ENCODE results near the gene TSGA10. TPM values are rescaled to one million over a fixed set of nuclear protein-coding genes. Genes with fewer than 3 reads are reported as not detected.
"Not testable (repeated sequence)": the region's sequence is repeated elsewhere in the genome, so short reads cannot be mapped to it uniquely, and the experiment has no call there.

The TSGA10 gene, protein sequence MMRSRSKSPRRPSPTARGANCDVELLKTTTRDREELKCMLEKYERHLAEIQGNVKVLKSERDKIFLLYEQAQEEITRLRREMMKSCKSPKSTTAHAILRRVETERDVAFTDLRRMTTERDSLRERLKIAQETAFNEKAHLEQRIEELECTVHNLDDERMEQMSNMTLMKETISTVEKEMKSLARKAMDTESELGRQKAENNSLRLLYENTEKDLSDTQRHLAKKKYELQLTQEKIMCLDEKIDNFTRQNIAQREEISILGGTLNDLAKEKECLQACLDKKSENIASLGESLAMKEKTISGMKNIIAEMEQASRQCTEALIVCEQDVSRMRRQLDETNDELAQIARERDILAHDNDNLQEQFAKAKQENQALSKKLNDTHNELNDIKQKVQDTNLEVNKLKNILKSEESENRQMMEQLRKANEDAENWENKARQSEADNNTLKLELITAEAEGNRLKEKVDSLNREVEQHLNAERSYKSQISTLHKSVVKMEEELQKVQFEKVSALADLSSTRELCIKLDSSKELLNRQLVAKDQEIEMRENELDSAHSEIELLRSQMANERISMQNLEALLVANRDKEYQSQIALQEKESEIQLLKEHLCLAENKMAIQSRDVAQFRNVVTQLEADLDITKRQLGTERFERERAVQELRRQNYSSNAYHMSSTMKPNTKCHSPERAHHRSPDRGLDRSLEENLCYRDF
- total RNA-seq: 10 to 100 TPM in 1 of 2 experiments, 1 to 10 TPM in 1; 8.0 to 11.1 TPM

DNA sequence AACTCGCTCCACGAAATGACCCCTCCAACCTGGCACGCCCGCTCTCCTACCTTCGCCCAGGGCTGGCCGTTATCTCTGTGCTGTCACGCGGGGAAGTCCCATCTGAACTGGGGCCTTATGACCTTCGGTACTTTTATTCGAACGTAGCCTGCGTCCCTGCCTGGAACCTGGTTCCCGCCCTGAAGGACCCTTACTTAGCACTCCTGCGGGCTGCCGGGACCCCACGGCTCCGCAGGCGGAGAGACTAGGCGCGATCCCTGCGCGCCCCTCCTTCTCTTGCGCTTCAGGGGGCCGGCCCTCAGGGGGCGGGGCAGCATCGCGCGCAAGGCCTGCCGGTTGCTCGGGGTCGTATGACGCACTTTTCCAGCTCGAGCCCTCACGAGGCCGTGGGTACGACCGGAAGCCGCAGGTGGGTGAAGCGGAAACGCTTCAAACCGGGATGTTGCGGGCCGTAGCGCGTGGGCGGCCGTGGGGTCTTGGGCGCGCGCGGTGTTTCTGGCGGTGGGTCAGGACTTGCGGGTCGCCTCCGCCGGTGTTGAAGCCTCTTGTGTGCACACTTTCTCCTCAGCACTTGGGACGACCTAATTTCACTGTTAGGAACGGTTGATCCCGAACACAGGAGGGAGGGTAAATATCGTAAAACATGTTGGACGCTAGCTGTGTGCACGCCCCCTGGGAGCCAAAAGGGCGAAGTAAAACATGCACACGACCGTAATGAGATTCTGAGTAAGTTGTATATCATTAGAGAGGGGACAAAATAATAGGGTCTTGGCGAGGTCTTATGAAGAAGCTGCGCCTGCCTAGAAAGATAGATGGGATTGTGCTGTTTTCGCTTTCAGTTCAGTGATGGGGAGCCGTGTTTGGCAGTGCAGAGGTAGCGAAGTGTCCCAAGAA lies at the start of gene TSGA10, which contains the start of gene LIPT1:
TSS of gene TSGA10 (minus strand) at position 300 of the 894 bp plus-strand sequence. CDS start 45,503 bp downstream, outside the sequence.
TSS of gene LIPT1 (plus strand) at position 325 of the 894 bp plus-strand sequence. CDS start 6,991 bp downstream, outside the sequence.
- ATAC-seq (ENCODE audit: low read depth) (peak; percentile 95), DNase-seq (peak; percentile 94)
- H3K27me3 Mint-ChIP-seq: no peaks in the 10 kb centered on the region
- H3K4me1 Mint-ChIP-seq: peaks cover 31% of the 10 kb centered on the region
- H3K4me3 Mint-ChIP-seq: peak within 1 kb of the TSS; percentile 95
- peaks cover 15% of the 10 kb centered on the region for H3K36me3 Mint-ChIP-seq
- no peaks in the 10 kb centered on the region for H3K9me3 Mint-ChIP-seq
- H3K27ac Mint-ChIP-seq: peak within 1 kb of the TSS; percentile 87
- POLR2A ChIA-PET: interaction anchor here (1.3 to 5.0 kb wide), 6 partner anchors 11 to 547 kb away, joined by 3 to 40 read pairs (median 5); partner anchors contain the start of genes C2orf15 and EIF5B

DNA sequence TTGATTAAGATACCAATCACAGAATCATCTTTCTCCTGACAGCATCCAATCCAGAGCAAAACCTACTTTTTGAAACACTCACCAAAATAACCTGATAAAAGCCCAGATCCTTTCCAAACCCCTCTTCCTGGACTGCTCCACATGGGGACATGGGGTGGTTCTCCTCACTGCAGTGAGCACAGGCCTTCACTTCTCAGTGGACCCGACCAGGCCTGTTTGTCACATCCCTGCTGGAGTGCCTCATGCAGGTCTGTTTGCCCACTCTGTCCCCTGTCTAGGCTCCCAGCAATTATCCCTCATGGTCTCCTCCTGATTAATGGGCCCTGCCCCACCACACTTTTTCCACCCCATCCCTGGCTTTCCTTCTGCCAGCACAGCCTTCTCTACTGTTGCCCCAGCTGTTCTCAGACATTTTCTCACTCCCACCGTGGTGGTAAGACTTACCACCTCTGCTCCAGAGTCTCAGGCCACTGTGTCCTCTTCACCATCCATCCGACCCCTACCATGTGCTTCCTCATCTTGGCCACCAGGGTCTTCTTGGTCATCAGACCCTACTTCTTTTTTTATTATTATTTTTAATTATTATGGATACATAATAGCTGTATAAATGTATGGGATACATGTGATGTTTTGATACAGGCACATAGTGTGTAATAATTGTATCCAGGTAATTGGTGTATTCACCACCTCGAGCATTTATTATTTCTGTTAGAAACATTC lies 47.4 kb upstream of the TSGA10 start:
- DNase-seq: no peak
- no peaks in the 10 kb centered on the region for H3K27me3 Mint-ChIP-seq
- POLR2A ChIA-PET: no interaction called here
- ATAC-seq (ENCODE audit: low read depth): no peak
- H3K36me3 Mint-ChIP-seq: peaks cover 22% of the 10 kb centered on the region
- no peak overlapping the region for H3K4me3 Mint-ChIP-seq
- H3K9me3 Mint-ChIP-seq: peaks cover 7% of the 10 kb centered on the region
- H3K4me1 Mint-ChIP-seq: peaks cover 2% of the 10 kb centered on the region
- H3K27ac Mint-ChIP-seq: no peak overlapping the region

DNA sequence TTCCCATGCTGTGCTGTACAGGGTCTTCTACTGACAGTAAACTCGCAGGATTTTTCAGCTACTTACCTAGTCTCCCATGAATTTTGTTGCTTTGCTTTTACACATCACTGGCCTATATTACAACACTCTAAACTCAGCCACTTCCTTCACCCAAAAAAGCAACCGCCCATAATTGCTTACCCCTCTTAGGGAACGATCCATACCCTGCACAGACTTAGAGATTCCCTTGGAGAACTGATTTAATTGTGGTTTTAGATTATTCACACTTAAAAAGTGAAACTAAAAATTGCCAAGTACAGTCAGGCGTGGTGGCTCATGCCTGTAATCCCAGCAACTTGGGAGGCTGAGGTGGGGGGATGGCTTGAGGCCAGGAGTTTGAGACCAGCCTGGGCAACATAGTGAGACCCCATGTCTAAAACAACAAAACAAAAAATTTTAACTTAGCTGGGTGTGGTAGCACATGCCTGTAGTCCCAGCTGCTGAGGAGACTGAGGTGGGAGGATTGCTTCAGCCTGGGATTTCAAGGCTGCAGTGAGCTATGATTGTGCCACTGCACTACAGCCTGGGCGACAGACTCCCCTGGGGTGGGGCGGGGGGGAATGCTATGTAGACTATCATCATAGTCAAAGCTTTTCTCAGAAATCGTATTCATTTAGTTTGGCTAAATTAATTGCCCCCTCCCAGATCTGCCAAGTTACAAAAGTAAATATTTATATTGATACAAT lies 45.5 kb upstream of the TSGA10 start:
- H3K27me3 Mint-ChIP-seq: no peaks in the 10 kb centered on the region
- DNase-seq (no peak), ATAC-seq (ENCODE audit: low read depth) (no peak)
- H3K4me1 Mint-ChIP-seq: peaks cover 2% of the 10 kb centered on the region
- H3K27ac Mint-ChIP-seq: no peak overlapping the region
- peaks cover 14% of the 10 kb centered on the region for H3K36me3 Mint-ChIP-seq
- POLR2A ChIA-PET: no interaction called here
- no peaks in the 10 kb centered on the region for H3K9me3 Mint-ChIP-seq
- no peak overlapping the region for H3K4me3 Mint-ChIP-seq

DNA sequence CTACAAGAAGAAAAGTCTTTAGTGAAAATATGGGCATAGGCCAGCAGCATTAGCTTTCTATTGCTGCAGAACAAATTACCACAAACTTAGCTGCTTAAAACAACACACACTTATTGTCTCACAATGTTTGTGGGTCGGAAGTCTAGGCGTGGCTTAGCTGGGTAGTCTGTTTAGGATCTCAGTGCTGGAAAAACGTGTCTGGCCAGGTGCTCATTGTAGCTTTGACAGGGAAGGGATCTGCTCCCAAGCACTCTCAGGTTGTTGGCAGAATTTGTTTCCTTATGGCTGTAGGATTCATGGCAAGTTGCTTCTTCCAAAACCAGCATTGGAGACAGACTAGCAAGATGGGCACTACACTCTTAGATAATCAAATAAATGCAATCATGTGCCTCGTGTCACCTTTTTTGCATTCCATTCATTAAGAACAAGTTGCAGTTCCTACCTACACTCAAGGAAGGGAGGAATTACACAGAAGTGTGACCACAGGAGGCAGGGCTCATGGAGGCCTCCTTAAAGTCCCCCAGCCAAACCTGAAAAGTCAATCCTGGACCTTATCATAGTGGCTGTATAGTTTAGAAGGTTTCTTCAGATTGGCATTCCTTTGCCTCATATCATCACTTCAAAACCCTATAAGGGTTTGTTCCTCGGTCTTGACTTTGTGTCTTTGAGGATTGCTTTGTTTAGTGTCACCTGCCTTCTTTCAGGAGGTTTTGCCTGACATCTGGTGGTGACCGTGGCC lies 43.5 kb upstream of the TSGA10 start:
- Mint-ChIP-seq H3K27ac (no peak overlapping the region), H3K27me3 (no peaks in the 10 kb centered on the region), H3K9me3 (no peaks in the 10 kb centered on the region), H3K36me3 (peaks cover 12% of the 10 kb centered on the region), H3K4me3 (no peak overlapping the region), H3K4me1 (peaks cover 2% of the 10 kb centered on the region)
- ATAC-seq (ENCODE audit: low read depth): no peak
- DNase-seq: no peak
- POLR2A ChIA-PET: no interaction called here

DNA sequence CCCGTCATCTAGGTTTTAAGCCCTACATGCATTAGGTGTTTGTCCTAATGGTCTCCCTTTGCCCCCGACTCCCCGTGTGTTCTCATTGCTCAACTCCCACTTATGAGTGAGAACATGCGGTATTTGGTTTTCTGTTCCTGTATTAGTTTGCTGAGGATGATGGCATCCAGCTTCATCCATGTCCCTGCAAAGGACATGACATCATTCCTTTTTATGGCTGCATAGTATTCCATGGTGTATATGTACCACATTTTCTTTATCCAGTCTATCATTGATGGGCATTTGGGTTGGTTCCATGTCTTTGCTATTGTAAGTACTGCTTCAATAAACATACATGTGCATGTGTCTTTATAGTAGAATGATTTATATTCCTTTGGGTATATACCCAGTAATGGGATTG lies 37.6 kb upstream of the TSGA10 start:
- peaks cover 33% of the 10 kb centered on the region for H3K36me3 Mint-ChIP-seq
- H3K9me3 Mint-ChIP-seq; H3K4me3 Mint-ChIP-seq; H3K27ac Mint-ChIP-seq; DNase-seq; ATAC-seq (ENCODE audit: low read depth); POLR2A ChIA-PET; H3K4me1 Mint-ChIP-seq; H3K27me3 Mint-ChIP-seq: not testable (repeated sequence)

DNA sequence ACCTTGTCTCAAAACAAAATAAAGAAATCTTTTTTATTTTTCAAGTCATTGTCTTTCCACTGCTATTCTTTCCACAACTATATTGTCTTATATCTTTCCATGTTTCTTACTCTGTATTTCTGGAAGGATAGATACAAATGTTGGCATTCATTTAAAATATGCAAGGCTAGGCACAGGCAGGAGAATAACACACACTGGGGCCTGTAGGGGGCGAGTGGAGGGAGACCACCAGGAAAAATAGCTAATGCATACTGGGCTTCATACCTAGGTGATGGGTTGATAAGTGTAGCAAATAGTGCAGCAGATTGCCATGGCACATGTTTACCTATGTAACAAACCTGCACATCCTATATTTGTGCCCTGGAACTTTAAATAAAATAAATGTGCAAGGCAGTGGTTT lies 35.8 kb upstream of the TSGA10 start:
- H3K36me3 Mint-ChIP-seq: peaks cover 35% of the 10 kb centered on the region
- H3K27ac Mint-ChIP-seq: no peak overlapping the region
- ATAC-seq (ENCODE audit: low read depth) (no peak), DNase-seq (no peak)
- H3K4me3 Mint-ChIP-seq: no peak overlapping the region
- H3K4me1 Mint-ChIP-seq: peaks cover 11% of the 10 kb centered on the region
- no peaks in the 10 kb centered on the region for H3K9me3 Mint-ChIP-seq
- POLR2A ChIA-PET: no interaction called here
- H3K27me3 Mint-ChIP-seq: no peaks in the 10 kb centered on the region

DNA sequence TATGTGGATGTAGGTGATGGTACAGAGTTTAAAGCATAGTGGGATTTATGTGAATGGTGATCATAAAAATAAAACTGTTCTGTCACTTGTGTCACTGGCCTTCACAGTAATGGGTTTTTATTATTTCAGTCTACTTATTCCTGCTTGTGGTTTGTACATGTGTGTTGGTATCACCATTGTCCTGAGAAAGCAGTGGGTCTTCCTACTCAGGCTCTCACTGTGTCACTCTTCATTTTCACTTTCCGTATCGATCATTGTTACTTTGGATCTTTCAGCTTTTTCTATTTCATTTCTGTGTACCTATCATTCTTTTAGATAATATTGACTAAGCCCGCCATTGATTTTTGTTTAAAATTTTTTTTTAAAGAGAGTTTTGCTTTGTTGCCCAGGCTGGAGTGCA lies 33.6 kb upstream of the TSGA10 start:
- POLR2A ChIA-PET: no interaction called here
- Mint-ChIP-seq H3K27ac (no peak overlapping the region), H3K36me3 (peaks cover 31% of the 10 kb centered on the region), H3K27me3 (no peaks in the 10 kb centered on the region), H3K4me1 (peaks cover 18% of the 10 kb centered on the region), H3K4me3 (no peak overlapping the region), H3K9me3 (no peaks in the 10 kb centered on the region)
- ATAC-seq (ENCODE audit: low read depth) (no peak), DNase-seq (no peak)

DNA sequence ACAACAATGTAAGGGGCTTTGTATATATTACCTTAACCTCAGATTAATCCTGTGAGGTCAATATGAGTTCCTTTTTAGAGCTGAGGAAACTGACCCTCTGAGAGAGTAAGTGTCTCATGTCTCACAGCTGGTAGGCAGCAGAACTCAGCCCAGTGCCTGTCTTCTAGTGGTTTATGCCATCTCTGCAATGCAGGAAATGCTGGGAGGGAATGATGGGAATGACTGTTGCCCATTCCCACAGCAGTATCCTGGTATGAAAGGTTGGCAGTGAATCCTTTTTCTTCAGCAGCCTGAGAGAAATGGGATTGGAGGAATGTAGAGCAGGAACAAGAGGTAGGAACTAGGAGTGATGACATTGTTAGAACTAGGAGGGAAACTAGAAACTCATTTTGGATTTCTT lies 32.3 kb upstream of the TSGA10 start:
- Mint-ChIP-seq H3K27ac (no peak overlapping the region), H3K27me3 (no peaks in the 10 kb centered on the region), H3K4me3 (no peak overlapping the region), H3K4me1 (peaks cover 22% of the 10 kb centered on the region), H3K36me3 (peaks cover 21% of the 10 kb centered on the region), H3K9me3 (no peaks in the 10 kb centered on the region)
- DNase-seq (no peak), ATAC-seq (ENCODE audit: low read depth) (no peak)
- POLR2A ChIA-PET: no interaction called here

DNA sequence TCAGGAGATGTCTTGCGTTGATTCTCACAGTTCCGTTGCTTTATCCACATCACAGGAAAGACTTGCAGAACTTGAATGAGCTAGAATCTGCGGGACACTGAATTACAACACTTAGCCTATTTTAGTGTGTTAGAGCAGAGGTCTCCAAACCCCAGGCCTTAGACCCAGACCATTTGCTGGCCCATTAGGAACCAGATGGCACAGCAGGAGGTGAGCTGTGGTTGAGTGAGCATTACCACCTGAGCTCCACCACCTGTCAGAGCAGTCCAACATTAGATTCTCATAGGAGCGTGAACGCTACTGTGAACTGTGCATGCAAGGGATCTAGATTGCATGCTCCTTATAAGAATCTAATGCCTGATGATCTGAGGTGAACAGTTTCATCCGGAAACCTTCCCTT lies 30.1 kb upstream of the TSGA10 start:
- DNase-seq: no peak
- POLR2A ChIA-PET: interaction anchor here (1.2 kb wide), 1 partner anchor 139 kb away, joined by 3 read pairs; no protein-coding TSS in a partner anchor
- ATAC-seq (ENCODE audit: low read depth): no peak
- H3K4me3 Mint-ChIP-seq: no peak overlapping the region
- peaks cover 24% of the 10 kb centered on the region for H3K4me1 Mint-ChIP-seq
- H3K27me3 Mint-ChIP-seq: no peaks in the 10 kb centered on the region
- peaks cover 10% of the 10 kb centered on the region for H3K36me3 Mint-ChIP-seq
- H3K9me3 Mint-ChIP-seq: no peaks in the 10 kb centered on the region
- H3K27ac Mint-ChIP-seq: no peak overlapping the region

DNA sequence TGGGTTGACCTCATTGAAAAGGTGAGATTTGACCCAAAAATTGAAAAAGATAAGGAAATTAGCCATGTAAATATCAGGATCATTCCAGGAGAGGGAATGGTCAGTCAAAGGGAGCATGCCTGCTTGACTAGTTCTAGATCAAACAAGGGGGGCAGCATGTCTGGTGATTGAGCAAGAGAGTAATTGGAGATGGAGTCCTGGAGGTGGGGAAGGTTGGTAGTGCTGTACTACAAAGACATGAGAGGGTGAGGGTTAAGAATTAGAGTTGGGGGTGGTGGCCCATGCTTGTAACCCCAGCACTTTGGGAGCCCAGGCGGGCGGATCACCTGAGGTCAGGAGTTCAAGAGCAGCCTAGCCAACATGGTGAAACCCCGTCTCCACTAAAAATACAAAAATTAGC lies 28.3 kb upstream of the TSGA10 start:
- POLR2A ChIA-PET: no interaction called here
- peaks cover 5% of the 10 kb centered on the region for H3K36me3 Mint-ChIP-seq
- H3K9me3 Mint-ChIP-seq: no peaks in the 10 kb centered on the region
- no peak overlapping the region for H3K4me3 Mint-ChIP-seq
- no peak overlapping the region for H3K27ac Mint-ChIP-seq
- ATAC-seq (ENCODE audit: low read depth) (no peak), DNase-seq (no peak)
- no peaks in the 10 kb centered on the region for H3K27me3 Mint-ChIP-seq
- H3K4me1 Mint-ChIP-seq: peaks cover 33% of the 10 kb centered on the region

DNA sequence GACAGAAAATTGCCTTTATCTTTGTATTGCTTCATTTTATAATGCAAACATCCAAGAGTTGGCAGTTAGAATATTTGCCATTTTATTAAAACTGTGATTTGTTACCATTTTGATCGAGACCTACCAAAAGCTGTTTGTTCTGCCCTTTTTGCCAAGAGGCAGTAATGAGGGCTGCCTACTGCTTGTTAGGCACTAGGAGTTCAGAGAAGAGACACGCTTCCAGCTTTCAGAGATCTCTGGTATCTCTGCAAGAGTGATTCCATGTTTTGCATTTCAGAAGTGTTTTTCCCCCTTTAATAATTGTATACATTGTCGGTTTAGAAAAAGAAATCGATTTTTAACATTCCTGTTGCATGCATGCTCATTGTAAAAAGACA lies 26.9 kb upstream of the TSGA10 start:
- H3K27ac Mint-ChIP-seq: peak overlapping the region; percentile 92
- H3K4me1 Mint-ChIP-seq: peaks cover 37% of the 10 kb centered on the region
- ATAC-seq (ENCODE audit: low read depth): no peak
- H3K4me3 Mint-ChIP-seq: peak overlapping the region; percentile 95
- no peaks in the 10 kb centered on the region for H3K9me3 Mint-ChIP-seq
- POLR2A ChIA-PET: interaction anchor here (2.3 kb wide), 1 partner anchor 155 kb away, joined by 15 read pairs; the partner anchor contains the start of genes EIF5B and TXNDC9
- peaks cover 4% of the 10 kb centered on the region for H3K36me3 Mint-ChIP-seq
- no peak for DNase-seq
- H3K27me3 Mint-ChIP-seq: no peaks in the 10 kb centered on the region

Data from activated naive CD8-positive, alpha-beta T cell treated with anti-CD3 and anti-CD28 coated beads, Interleukin-2, amount 10 ng/mL, durations not matched to agents 7 days and 5 days (primary cell).